Stimulated activated CD4-positive, alpha-beta T cell treated with anti-CD3 and anti-CD28 coated beads, Interleukin-15, amount 100 ng/mL, for 24 hours (primary cell): ENCODE data around the gene NT5DC1.

Experiments
- DNase-seq: peaks from one replicate; pipeline ENCODE4 v3.0.0-alpha.2; 2020

NT5DC1 gene

GRCh38 chr6:116100419-116101301, at the start of gene NT5DC1:
Gene NT5DC1 (plus strand): TSS chr6:116100853. CDS start chr6:116100931, 78 bp downstream.
- DNase-seq, result peak; percentile 91

- DNase-seq, result no peak
Observed at GRCh38 chr6:116051244-116051643, 49.4 kb upstream of the NT5DC1 start.

GRCh38 chr6:116055513-116055912, 45.1 kb upstream of the NT5DC1 start:
- DNase-seq, result no peak

- no peak for DNase-seq
Observed at GRCh38 chr6:116057766-116058165, 42.9 kb upstream of the NT5DC1 start.

GRCh38 chr6:116059713-116060571, 40.7 kb upstream of the NT5DC1 start:
- no peak for DNase-seq

GRCh38 chr6:116060572-116061283, 39.9 kb upstream of the NT5DC1 start, which contains the start of gene FRK:
Gene FRK (minus strand): TSS chr6:116060891. CDS start chr6:116060311, 580 bp downstream.
- DNase-seq, result no peak

- DNase-seq, result no peak
Observed at GRCh38 chr6:116062496-116062895, 38.2 kb upstream of the NT5DC1 start.

GRCh38 chr6:116064666-116065065, 36.0 kb upstream of the NT5DC1 start:
- no peak for DNase-seq

GRCh38 chr6:116066789-116067188, 33.9 kb upstream of the NT5DC1 start:
- DNase-seq, result no peak

GRCh38 chr6:116070101-116070500, 30.6 kb upstream of the NT5DC1 start:
- DNase-seq, result no peak

- DNase-seq, result no peak
Observed at GRCh38 chr6:116070616-116071389, 29.9 kb upstream of the NT5DC1 start.

- no peak for DNase-seq
Observed at GRCh38 chr6:116072368-116072767, 28.3 kb upstream of the NT5DC1 start.

GRCh38 chr6:116073765-116074440, 26.8 kb upstream of the NT5DC1 start:
- DNase-seq, result no peak

- no peak for DNase-seq
Observed at GRCh38 chr6:116074732-116075390, 25.8 kb upstream of the NT5DC1 start.

GRCh38 chr6:116078522-116078921, 22.1 kb upstream of the NT5DC1 start:
- no peak for DNase-seq

GRCh38 chr6:116078945-116079344, 21.7 kb upstream of the NT5DC1 start:
- no peak for DNase-seq

- DNase-seq, result no peak
Observed at GRCh38 chr6:116083052-116083451, 17.6 kb upstream of the NT5DC1 start.

GRCh38 chr6:116084284-116084683, 16.4 kb upstream of the NT5DC1 start:
- no peak for DNase-seq

- no peak for DNase-seq
Observed at GRCh38 chr6:116087437-116088027, 13.1 kb upstream of the NT5DC1 start.

GRCh38 chr6:116088946-116089345, 11.7 kb upstream of the NT5DC1 start:
- no peak for DNase-seq

- DNase-seq, result no peak
Observed at GRCh38 chr6:116090251-116090650, 10.4 kb upstream of the NT5DC1 start.
